ENCODE results near the gene MYOM3. TPM values are rescaled to one million over a fixed set of nuclear protein-coding genes. Genes with fewer than 3 reads are reported as not detected.

The MYOM3 gene
- polyA plus RNA-seq, 1 donor from 2014 or later, result not detected

DNA sequence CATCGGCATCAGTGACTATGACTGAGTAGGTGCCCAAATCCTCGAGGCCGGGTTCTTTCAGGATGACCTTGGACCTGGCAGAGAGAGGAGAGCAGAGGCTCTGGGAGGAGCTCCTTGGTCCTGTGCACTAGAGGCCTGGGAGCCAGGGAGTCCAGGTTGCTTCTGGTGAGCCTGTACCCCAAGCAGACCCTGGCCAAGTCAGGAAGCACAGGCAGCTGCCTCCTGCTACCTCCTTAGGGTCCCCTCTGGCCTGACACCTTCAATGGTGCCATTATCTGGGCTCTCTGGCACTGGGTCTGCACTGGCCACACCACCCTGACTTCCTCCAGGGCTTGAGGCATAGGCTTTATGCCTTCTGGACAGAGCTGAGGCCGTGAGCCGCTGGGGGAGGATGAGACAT lies 37.7 kb downstream of the MYOM3 start:
- Histone ChIP-seq H3K9ac (ENCODE audit: low read length) (no peak overlapping the region), H3K4me2 (ENCODE audit: low read length) (no peak overlapping the region), H4K20me1 (ENCODE audit: insufficient read depth) (no peaks in the 10 kb centered on the region)

DNA sequence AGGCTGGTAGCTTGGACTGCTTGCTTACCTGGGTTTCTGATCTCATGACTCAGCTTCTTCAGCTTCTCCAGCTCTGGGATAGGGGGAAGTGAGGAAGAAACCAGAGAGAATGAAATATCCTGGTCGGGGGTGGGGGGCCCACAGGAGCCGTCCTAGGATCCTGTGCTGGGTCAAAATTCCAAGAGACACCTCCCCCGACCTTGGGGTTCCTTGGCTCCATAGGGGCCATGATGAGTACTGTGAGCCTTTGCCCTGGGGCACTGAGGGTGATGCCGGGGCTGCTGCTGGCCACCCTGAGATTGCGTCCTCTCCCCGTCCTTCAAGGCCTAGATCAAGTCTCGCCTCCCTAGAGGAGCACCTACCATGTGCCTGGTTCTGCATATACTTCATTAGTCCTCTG lies 40.0 kb downstream of the MYOM3 start:
- H3K79me2 ChIP-seq (replicated peaks; ENCODE audit: insufficient read depth, low read length), result no peaks in the 10 kb centered on the region
- H3K9me3 ChIP-seq (ENCODE audit: low read length), result no peaks in the 10 kb centered on the region
- no peak overlapping the region for H3K4me3 ChIP-seq (ENCODE audit: low read length)
- H4K20me1 ChIP-seq (ENCODE audit: insufficient read depth), result no peaks in the 10 kb centered on the region
- TF ChIP-seq MXI1 (conservative IDR thresholded peaks at IDR 0.05; ENCODE audit: poor library complexity, severe bottlenecking) (no peak), EZH2 (IDR thresholded peaks at IDR 0.05; ENCODE audit: borderline replicate concordance, insufficient read depth, low read length, poor library complexity, severe bottlenecking) (no peak), RAD21 (conservative IDR thresholded peaks at IDR 0.05) (no peak), EP300 (conservative IDR thresholded peaks at IDR 0.05; ENCODE audit: poor library complexity, severe bottlenecking) (no peak), POLR2AphosphoS5 (IDR thresholded peaks at IDR 0.05) (no peak), SMC3 (conservative IDR thresholded peaks at IDR 0.05; ENCODE audit: poor library complexity) (no peak), TAF1 (IDR thresholded peaks at IDR 0.05; ENCODE audit: low read depth) (no peak)
- TF ChIP-seq, protein P1, sequence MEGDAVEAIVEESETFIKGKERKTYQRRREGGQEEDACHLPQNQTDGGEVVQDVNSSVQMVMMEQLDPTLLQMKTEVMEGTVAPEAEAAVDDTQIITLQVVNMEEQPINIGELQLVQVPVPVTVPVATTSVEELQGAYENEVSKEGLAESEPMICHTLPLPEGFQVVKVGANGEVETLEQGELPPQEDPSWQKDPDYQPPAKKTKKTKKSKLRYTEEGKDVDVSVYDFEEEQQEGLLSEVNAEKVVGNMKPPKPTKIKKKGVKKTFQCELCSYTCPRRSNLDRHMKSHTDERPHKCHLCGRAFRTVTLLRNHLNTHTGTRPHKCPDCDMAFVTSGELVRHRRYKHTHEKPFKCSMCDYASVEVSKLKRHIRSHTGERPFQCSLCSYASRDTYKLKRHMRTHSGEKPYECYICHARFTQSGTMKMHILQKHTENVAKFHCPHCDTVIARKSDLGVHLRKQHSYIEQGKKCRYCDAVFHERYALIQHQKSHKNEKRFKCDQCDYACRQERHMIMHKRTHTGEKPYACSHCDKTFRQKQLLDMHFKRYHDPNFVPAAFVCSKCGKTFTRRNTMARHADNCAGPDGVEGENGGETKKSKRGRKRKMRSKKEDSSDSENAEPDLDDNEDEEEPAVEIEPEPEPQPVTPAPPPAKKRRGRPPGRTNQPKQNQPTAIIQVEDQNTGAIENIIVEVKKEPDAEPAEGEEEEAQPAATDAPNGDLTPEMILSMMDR (IDR thresholded peaks at IDR 0.05; ENCODE audit: poor library complexity, severe bottlenecking), result no peak
- TF ChIP-seq, protein P2, sequence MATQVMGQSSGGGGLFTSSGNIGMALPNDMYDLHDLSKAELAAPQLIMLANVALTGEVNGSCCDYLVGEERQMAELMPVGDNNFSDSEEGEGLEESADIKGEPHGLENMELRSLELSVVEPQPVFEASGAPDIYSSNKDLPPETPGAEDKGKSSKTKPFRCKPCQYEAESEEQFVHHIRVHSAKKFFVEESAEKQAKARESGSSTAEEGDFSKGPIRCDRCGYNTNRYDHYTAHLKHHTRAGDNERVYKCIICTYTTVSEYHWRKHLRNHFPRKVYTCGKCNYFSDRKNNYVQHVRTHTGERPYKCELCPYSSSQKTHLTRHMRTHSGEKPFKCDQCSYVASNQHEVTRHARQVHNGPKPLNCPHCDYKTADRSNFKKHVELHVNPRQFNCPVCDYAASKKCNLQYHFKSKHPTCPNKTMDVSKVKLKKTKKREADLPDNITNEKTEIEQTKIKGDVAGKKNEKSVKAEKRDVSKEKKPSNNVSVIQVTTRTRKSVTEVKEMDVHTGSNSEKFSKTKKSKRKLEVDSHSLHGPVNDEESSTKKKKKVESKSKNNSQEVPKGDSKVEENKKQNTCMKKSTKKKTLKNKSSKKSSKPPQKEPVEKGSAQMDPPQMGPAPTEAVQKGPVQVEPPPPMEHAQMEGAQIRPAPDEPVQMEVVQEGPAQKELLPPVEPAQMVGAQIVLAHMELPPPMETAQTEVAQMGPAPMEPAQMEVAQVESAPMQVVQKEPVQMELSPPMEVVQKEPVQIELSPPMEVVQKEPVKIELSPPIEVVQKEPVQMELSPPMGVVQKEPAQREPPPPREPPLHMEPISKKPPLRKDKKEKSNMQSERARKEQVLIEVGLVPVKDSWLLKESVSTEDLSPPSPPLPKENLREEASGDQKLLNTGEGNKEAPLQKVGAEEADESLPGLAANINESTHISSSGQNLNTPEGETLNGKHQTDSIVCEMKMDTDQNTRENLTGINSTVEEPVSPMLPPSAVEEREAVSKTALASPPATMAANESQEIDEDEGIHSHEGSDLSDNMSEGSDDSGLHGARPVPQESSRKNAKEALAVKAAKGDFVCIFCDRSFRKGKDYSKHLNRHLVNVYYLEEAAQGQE (IDR thresholded peaks at IDR 0.05; ENCODE audit: borderline replicate concordance), result no peak
- H3K9ac ChIP-seq (ENCODE audit: low read length), result no peak overlapping the region
- H3K9me2 ChIP-seq (ENCODE audit: insufficient read depth, low read length), result no peaks in the 10 kb centered on the region
- H2AFZ ChIP-seq (ENCODE audit: low read depth, low read length), result no peak overlapping the region
- H3K4me2 ChIP-seq (ENCODE audit: low read length), result no peak overlapping the region
- no peaks in the 10 kb centered on the region for H3K36me3 ChIP-seq (ENCODE audit: insufficient read depth, low read length)
- H3F3A ChIP-seq (ENCODE audit: insufficient read depth, low read length, poor library complexity, severe bottlenecking), result no peaks in the 10 kb centered on the region
- no peak overlapping the region for H3K27ac ChIP-seq (ENCODE audit: low read length)
- no peaks in the 10 kb centered on the region for H3K27me3 ChIP-seq (ENCODE audit: insufficient read depth, low read depth, low read length)

More for the DNA sequence above, 37.7 kb downstream of the MYOM3 start:
- Histone ChIP-seq H3K4me3 (ENCODE audit: low read length) (no peak overlapping the region), H3F3A (ENCODE audit: insufficient read depth, low read length, poor library complexity, severe bottlenecking) (no peaks in the 10 kb centered on the region), H3K79me2 (replicated peaks; ENCODE audit: insufficient read depth, low read length) (no peaks in the 10 kb centered on the region), H3K27me3 (ENCODE audit: insufficient read depth, low read depth, low read length) (no peaks in the 10 kb centered on the region), H3K27ac (ENCODE audit: low read length) (no peak overlapping the region), H3K9me3 (ENCODE audit: low read length) (no peaks in the 10 kb centered on the region), H2AFZ (ENCODE audit: low read depth, low read length) (no peak overlapping the region), H3K36me3 (ENCODE audit: insufficient read depth, low read length) (no peaks in the 10 kb centered on the region), H3K9me2 (ENCODE audit: insufficient read depth, low read length) (no peaks in the 10 kb centered on the region)
- no peak for TF ChIP-seq POLR2AphosphoS5 (IDR thresholded peaks at IDR 0.05)
- no peak for TF ChIP-seq MXI1 (conservative IDR thresholded peaks at IDR 0.05; ENCODE audit: poor library complexity, severe bottlenecking)
- TF ChIP-seq RAD21 (conservative IDR thresholded peaks at IDR 0.05), result no peak
- TF ChIP-seq EP300 (conservative IDR thresholded peaks at IDR 0.05; ENCODE audit: poor library complexity, severe bottlenecking), result no peak
- TF ChIP-seq TAF1 (IDR thresholded peaks at IDR 0.05; ENCODE audit: low read depth), result no peak
- TF ChIP-seq, protein P1 (IDR thresholded peaks at IDR 0.05; ENCODE audit: poor library complexity, severe bottlenecking), result no peak
- no peak for TF ChIP-seq EZH2 (IDR thresholded peaks at IDR 0.05; ENCODE audit: borderline replicate concordance, insufficient read depth, low read length, poor library complexity, severe bottlenecking)
- no peak for TF ChIP-seq SMC3 (conservative IDR thresholded peaks at IDR 0.05; ENCODE audit: poor library complexity)
- TF ChIP-seq, protein P2 (IDR thresholded peaks at IDR 0.05; ENCODE audit: borderline replicate concordance), result no peak

Data from neural cell (in vitro differentiated cells).